Germinal center (tissue), 1 donor: ENCODE measurements around the gene SLC15A1.
"Not testable (repeated sequence)": the region's sequence is repeated elsewhere in the genome, so short reads cannot be mapped to it uniquely, and the experiment has no call there.

Source experiments
- DNase-seq: peaks from one replicate; pipeline ENCODE4 v3.0.0; 2012; ENCODE audit warnings: mixed read lengths, low spot score

Gene SLC15A1

GRCh38 chr13:98657506-98658085 is 94.9 kb downstream of the SLC15A1 start:
- DNase-seq: no peak

- no peak for DNase-seq
These were observed 96.2 kb downstream of the SLC15A1 start for GRCh38 chr13:98656223-98656622.

- DNase-seq: peak; percentile 84
These were observed 98.9 kb downstream of the SLC15A1 start for GRCh38 chr13:98653463-98653985.

- no peak for DNase-seq
These were observed 99.6 kb downstream of the SLC15A1 start for GRCh38 chr13:98652721-98653462.

- DNase-seq: no peak
These were observed 100.2 kb downstream of the SLC15A1 start for GRCh38 chr13:98652276-98652675.

- DNase-seq: no peak
These were observed 100.7 kb downstream of the SLC15A1 start for GRCh38 chr13:98651744-98652143.

- no peak for DNase-seq
These were observed 101.9 kb downstream of the SLC15A1 start for GRCh38 chr13:98650396-98651107.

- no peak for DNase-seq
These were observed 102.6 kb downstream of the SLC15A1 start for GRCh38 chr13:98649861-98650260.

- DNase-seq: no peak
These were observed 103.8 kb downstream of the SLC15A1 start for GRCh38 chr13:98648686-98649085.

- DNase-seq: no peak
These were observed 104.3 kb downstream of the SLC15A1 start for GRCh38 chr13:98648141-98648540.

GRCh38 chr13:98647121-98647520 is 105.4 kb downstream of the SLC15A1 start:
- DNase-seq: no peak

- DNase-seq: no peak
These were observed 109.0 kb downstream of the SLC15A1 start for GRCh38 chr13:98643479-98643878.

- DNase-seq: no peak
These were observed 111.4 kb downstream of the SLC15A1 start for GRCh38 chr13:98641075-98641474.

GRCh38 chr13:98639785-98640184 is 112.7 kb downstream of the SLC15A1 start:
- not testable (repeated sequence) for DNase-seq

- DNase-seq: not testable (repeated sequence)
These were observed 114.1 kb downstream of the SLC15A1 start for GRCh38 chr13:98638352-98638751.
